CD4-positive, alpha-beta T cell (primary cell): ENCODE results near the gene UBE2D2. TPM values are rescaled to one million over a fixed set of nuclear protein-coding genes. Genes with fewer than 3 reads are reported as not detected.

Experiments
- ATAC-seq: fragments of 200-7000 bp; cut with Tn5 transposase; one replicate; pipeline ENCODE4 v1.10.0; 2022; ENCODE audit warnings: mild to moderate bottlenecking; ENCODE audit not compliant: poor library complexity
- CTCF ChIA-PET: fragments of 350-600 bp; sonication (Branson Sonifier 250); formaldehyde crosslinking; loops from one replicate; lab custom pipeline; 2021; ENCODE audit warnings: antibody characterized with exemption, inconsistent platforms; lab: Charles Lee
- POLR2A ChIA-PET: fragments of 350-600 bp; sonication (Branson Sonifier 250); formaldehyde crosslinking; loops from one replicate; lab custom pipeline; 2021; ENCODE audit warnings: antibody characterized with exemption, inconsistent platforms; lab: Charles Lee
- DNase-seq, 14 experiments: peaks; one replicate each; pipeline ENCODE4 v3.0.0-alpha.2; 2013 to 2020; ENCODE audit warnings: mixed read lengths in 2 of 14
- H3K27ac ChIP-seq, 2 donors: one replicate each; pipeline versions ENCODE4 v1.5.1 to v1.7.0; 2013; ENCODE audit warnings: low read length in 2 of 2, low read depth in 1 of 2, mild to moderate bottlenecking in 1 of 2
- H3K27me3 ChIP-seq, 2 experiments: 1 replicate in 1 of 2; 2 replicates in 1 of 2; pipeline versions ENCODE4 v1.6.1 to v1.7.0; 2013; ENCODE audit warnings: low read length in 2 of 2, control low read depth in 1 of 2, mild to moderate bottlenecking in 1 of 2, moderate library complexity in 1 of 2; ENCODE audit not compliant: insufficient read depth in 2 of 2, control insufficient read depth in 1 of 2
- H3K36me3 ChIP-seq: one replicate; pipeline ENCODE4 v1.6.1; 2013; ENCODE audit warnings: low read length, control low read depth; ENCODE audit not compliant: insufficient read depth
- H3K4me1 ChIP-seq: one replicate; pipeline ENCODE4 v1.6.1; 2013; ENCODE audit warnings: low read length, control low read depth; ENCODE audit not compliant: insufficient read depth
- H3K4me3 ChIP-seq: one replicate; pipeline ENCODE4 v1.5.1; 2013; ENCODE audit warnings: mild to moderate bottlenecking, low read length, moderate library complexity
- H3K9me3 ChIP-seq, 2 experiments: 1 replicate in 1 of 2; 2 replicates in 1 of 2; pipeline versions ENCODE4 v1.6.1 to v1.7.0; 2013; ENCODE audit warnings: low read length in 2 of 2, mild to moderate bottlenecking in 2 of 2, control low read depth in 1 of 2, moderate library complexity in 1 of 2; ENCODE audit not compliant: control insufficient read depth in 1 of 2, insufficient read depth in 1 of 2
- H3K27ac Mint-ChIP-seq: one replicate; pipeline ENCODE4 v1.8.0; 2020; ENCODE audit warnings: mixed read lengths
- H3K27me3 Mint-ChIP-seq: one replicate; pipeline ENCODE4 v1.8.0; 2021; ENCODE audit warnings: mixed read lengths
- H3K36me3 Mint-ChIP-seq: one replicate; pipeline ENCODE4 v1.8.0; 2021; ENCODE audit warnings: low read depth, mixed read lengths
- H3K4me1 Mint-ChIP-seq: one replicate; pipeline ENCODE4 v1.8.0; 2021; ENCODE audit warnings: low read depth, mixed read lengths
- H3K4me3 Mint-ChIP-seq: one replicate; pipeline ENCODE4 v1.8.0; 2020; ENCODE audit warnings: mild to moderate bottlenecking, mixed read lengths
- H3K9me3 Mint-ChIP-seq: one replicate; pipeline ENCODE4 v1.8.0; 2020; ENCODE audit warnings: mixed read lengths
- CTCF ChIP-seq: fragments of 200-600 bp; IDR thresholded peaks from one replicate; pipeline ENCODE4 v1.8.0; 2022; ENCODE audit warnings: antibody characterized with exemption, mild to moderate bottlenecking
- intact Hi-C, 2 experiments: fragments of 100-400 bp; cut with DNase I in 1 of 2; cut with micrococcal nuclease in 1 of 2; formaldehyde crosslinking; loops; one replicate each; pipeline versions ENCODE4 v1.15.1 to v1.9.0; 2023 to 2025; cut with DNase I, micrococcal nuclease
- total RNA-seq, 174 experiments: library from RNA in 2 of 174; stranded (reverse) in 2 of 174; gene quantifications; one replicate each; pipeline ENCODE4 v1.2.3 and lab custom pipeline; 2021 to 2026

UBE2D2 gene
- total RNA-seq, 2 experiments from 2014 or later = 164 to 174 TPM

GRCh38 chr5:139644001-139644456, 82.9 kb downstream of the UBE2D2 start:
- H3K4me1 Mint-ChIP-seq = peaks cover 18% of the 10 kb centered on the region
- DNase-seq = no peak

GRCh38 chr5:139644646-139645429, 83.7 kb downstream of the UBE2D2 start:
- Mint-ChIP-seq H3K9me3 (no peaks in the 10 kb centered on the region), H3K4me3 (no peak overlapping the region), H3K27me3 (peaks cover 25% of the 10 kb centered on the region), H3K4me1 (peaks cover 22% of the 10 kb centered on the region), H3K36me3 (no peaks in the 10 kb centered on the region), H3K27ac (no peak overlapping the region)
- H3K36me3 ChIP-seq = peaks cover 2% of the 10 kb centered on the region
- H3K9me3 ChIP-seq = peaks cover 0 to 6% of the 10 kb centered on the region in 2 experiments
- POLR2A ChIA-PET = interaction anchor here (1.7 to 2.0 kb wide), 2 partner anchors 9 to 11 kb away, joined by 3 to 6 read pairs; no protein-coding TSS in a partner anchor
- peaks cover 25% of the 10 kb centered on the region for H3K4me1 ChIP-seq
- intact Hi-C loops = no loop called here
- DNase-seq = no peak
- TF ChIP-seq CTCF = no peak
- no peak overlapping the region for H3K4me3 ChIP-seq
- no peak for ATAC-seq
- CTCF ChIA-PET = interaction anchor here (0.6 to 2.4 kb wide), 3 partner anchors 17 to 121 kb away, joined by 3 to 8 read pairs (median 3); no protein-coding TSS in a partner anchor
- peaks cover 23 to 30% of the 10 kb centered on the region in 2 experiments for H3K27me3 ChIP-seq
- no peak overlapping the region for H3K27ac ChIP-seq

More at GRCh38 chr5:139644001-139644456, 82.9 kb downstream of the UBE2D2 start:
- intact Hi-C loops = no loop called here
- H3K4me3 ChIP-seq = no peak overlapping the region
- H3K27me3 ChIP-seq = peaks cover 16 to 22% of the 10 kb centered on the region in 2 experiments
- TF ChIP-seq CTCF = no peak
- H3K9me3 Mint-ChIP-seq = no peaks in the 10 kb centered on the region
- no peak overlapping the region for H3K4me3 Mint-ChIP-seq
- CTCF ChIA-PET = interaction anchor here (1.2 to 2.4 kb wide), 2 partner anchors 16 to 122 kb away, joined by 3 to 8 read pairs; no protein-coding TSS in a partner anchor
- peak overlapping the region; percentile 11 for H3K27ac Mint-ChIP-seq
- ATAC-seq = no peak
- peaks cover 17% of the 10 kb centered on the region for H3K4me1 ChIP-seq
- H3K9me3 ChIP-seq = no peaks in the 10 kb centered on the region
- no peak overlapping the region for H3K27ac ChIP-seq
- peaks cover 2% of the 10 kb centered on the region for H3K36me3 ChIP-seq
- H3K27me3 Mint-ChIP-seq = peaks cover 19% of the 10 kb centered on the region
- no peaks in the 10 kb centered on the region for H3K36me3 Mint-ChIP-seq
- POLR2A ChIA-PET = interaction anchor here (2.0 kb wide), 1 partner anchor 8 kb away, joined by 6 read pairs; no protein-coding TSS in a partner anchor

- no peak for TF ChIP-seq CTCF
- peaks cover 26% of the 10 kb centered on the region for H3K4me1 Mint-ChIP-seq
- H3K27me3 ChIP-seq = peaks cover 29 to 36% of the 10 kb centered on the region in 2 experiments
- H3K36me3 Mint-ChIP-seq = no peaks in the 10 kb centered on the region
- no peak overlapping the region for H3K4me3 ChIP-seq
- no peak for ATAC-seq
- H3K4me3 Mint-ChIP-seq = no peak overlapping the region
- CTCF ChIA-PET = interaction anchor here (2.4 kb wide), 1 partner anchor 120 kb away, joined by 8 read pairs; no protein-coding TSS in a partner anchor
- no peak for DNase-seq
- peaks cover 31% of the 10 kb centered on the region for H3K4me1 ChIP-seq
- no peak overlapping the region for H3K27ac ChIP-seq
- H3K27ac Mint-ChIP-seq = no peak overlapping the region
- peaks cover 0 to 12% of the 10 kb centered on the region in 2 experiments for H3K9me3 ChIP-seq
- intact Hi-C loops = no loop called here
- peaks cover 31% of the 10 kb centered on the region for H3K27me3 Mint-ChIP-seq
- POLR2A ChIA-PET = interaction anchor here (1.7 to 2.0 kb wide), 2 partner anchors 9 to 12 kb away, joined by 3 to 6 read pairs; no protein-coding TSS in a partner anchor
- peaks cover under 1% of the 10 kb centered on the region for H3K36me3 ChIP-seq
- H3K9me3 Mint-ChIP-seq = no peaks in the 10 kb centered on the region
Measured at GRCh38 chr5:139645430-139645871, 84.3 kb downstream of the UBE2D2 start.
